DMS153 treated with DMSO at 0.1 percent for 48 hours (cell line): Measurements from ENCODE around the gene EPHA3.

ENCODE experiments used
- DNase-seq: peaks from one replicate; lab custom pipeline; 2025; ENCODE audit not compliant: unreplicated experiment; lab: John Stamatoyannopoulos, UW

The EPHA3 gene

GRCh38 chr3:89434621-89435380, 327.4 kb downstream of the EPHA3 start:
- no peak for DNase-seq

- DNase-seq, result no peak
These were observed 329.4 kb downstream of the EPHA3 start for GRCh38 chr3:89436846-89437245.

GRCh38 chr3:89440386-89440785, 333.0 kb downstream of the EPHA3 start:
- no peak for DNase-seq

GRCh38 chr3:89441141-89441540, 333.7 kb downstream of the EPHA3 start:
- DNase-seq, result no peak

GRCh38 chr3:89446593-89446992, 339.2 kb downstream of the EPHA3 start:
- no peak for DNase-seq

- DNase-seq, result no peak
These were observed 339.8 kb downstream of the EPHA3 start for GRCh38 chr3:89447243-89447642.

- DNase-seq, result no peak
These were observed 341.7 kb downstream of the EPHA3 start for GRCh38 chr3:89449086-89449485.

- DNase-seq, result no peak
These were observed 344.6 kb downstream of the EPHA3 start for GRCh38 chr3:89452066-89452465.

GRCh38 chr3:89455240-89455639, 347.8 kb downstream of the EPHA3 start:
- no peak for DNase-seq

GRCh38 chr3:89467898-89468363, 360.5 kb downstream of the EPHA3 start:
- DNase-seq, result no peak

- no peak for DNase-seq
These were observed 364.7 kb downstream of the EPHA3 start for GRCh38 chr3:89472101-89472500.

GRCh38 chr3:89474333-89475130, 367.1 kb downstream of the EPHA3 start:
- no peak for DNase-seq

- no peak for DNase-seq
These were observed 381.6 kb downstream of the EPHA3 start for GRCh38 chr3:89488800-89489580.

- DNase-seq, result no peak
These were observed 382.7 kb downstream of the EPHA3 start for GRCh38 chr3:89490129-89490528.

GRCh38 chr3:89494734-89495133, 387.3 kb downstream of the EPHA3 start:
- no peak for DNase-seq

- DNase-seq, result no peak
These were observed 396.5 kb downstream of the EPHA3 start for GRCh38 chr3:89503891-89504391.

- DNase-seq, result no peak
These were observed 397.0 kb downstream of the EPHA3 start for GRCh38 chr3:89504432-89504831.

- no peak for DNase-seq
These were observed 399.2 kb downstream of the EPHA3 start for GRCh38 chr3:89506462-89507103.

- DNase-seq, result no peak
These were observed 413.9 kb downstream of the EPHA3 start for GRCh38 chr3:89521328-89521727.

GRCh38 chr3:89522155-89522554, 414.7 kb downstream of the EPHA3 start:
- no peak for DNase-seq

GRCh38 chr3:89525609-89526008, 418.2 kb downstream of the EPHA3 start:
- no peak for DNase-seq
